A673 (cell line): Measurements from ENCODE around the gene LIX1. TPM values are rescaled to one million over a fixed set of nuclear protein-coding genes. Genes with fewer than 3 reads are reported as not detected.

Experiments
- BruUV-seq: library from RNA; stranded (reverse); fragments of 400-500 nt; replicated peaks from 2 replicates; lab custom pipeline; 2021; lab: Mats Ljungman, UMichigan
- CTCF ChIA-PET: fragments of 300-600 bp; sonication (Branson Sonifier 250); formaldehyde crosslinking; loops from one replicate; lab custom pipeline; 2022; ENCODE audit warnings: antibody characterized with exemption; lab: Charles Lee
- POLR2A ChIA-PET: fragments of 300-600 bp; sonication (Branson Sonifier 250); formaldehyde crosslinking; loops from one replicate; lab custom pipeline; 2022; ENCODE audit warnings: antibody characterized with exemption; ENCODE audit not compliant: low non-redundant PET; lab: Charles Lee
- DNase-seq: peaks from one replicate; pipeline ENCODE4 v3.0.0-alpha.2; 2015; ENCODE audit warnings: low spot score
- H3K27ac ChIP-seq: fragments of 200-600 bp; sonication (generic); 2 replicates; pipeline ENCODE4 v1.5.1; 2016; ENCODE audit warnings: mixed run types, low read depth, mild to moderate bottlenecking, mixed read lengths, antibody characterized with exemption, low read length; ENCODE audit not compliant: poor library complexity, severe bottlenecking
- H3K27me3 ChIP-seq: fragments of 200-600 bp; sonication (generic); replicated peaks from 2 replicates; pipeline ENCODE4 v1.6.1; 2017; ENCODE audit warnings: mixed run types, low read depth, mild to moderate bottlenecking, mixed read lengths, antibody characterized with exemption, low read length; ENCODE audit not compliant: insufficient read depth, poor library complexity
- H3K36me3 ChIP-seq: fragments of 200-600 bp; sonication (generic); 2 replicates; pipeline ENCODE4 v1.6.1; 2016; ENCODE audit warnings: mixed run types, mild to moderate bottlenecking, mixed read lengths, antibody characterized with exemption, low read length; ENCODE audit not compliant: insufficient read depth, poor library complexity, severe bottlenecking
- H3K4me1 ChIP-seq: fragments of 200-600 bp; sonication (generic); 2 replicates; pipeline ENCODE4 v1.6.1; 2017; ENCODE audit warnings: mixed run types, mild to moderate bottlenecking, mixed read lengths, antibody characterized with exemption, low read length; ENCODE audit not compliant: insufficient read depth, poor library complexity, severe bottlenecking
- H3K4me3 ChIP-seq: fragments of 200-600 bp; sonication (generic); 2 replicates; pipeline ENCODE4 v1.5.1; 2016; ENCODE audit warnings: low read depth, mixed run types, mild to moderate bottlenecking, mixed read lengths, low read length; ENCODE audit not compliant: poor library complexity, severe bottlenecking
- H3K9me3 ChIP-seq: fragments of 200-600 bp; sonication (generic); 2 replicates; pipeline ENCODE4 v1.6.1; 2016; ENCODE audit warnings: mixed run types, low read depth, mild to moderate bottlenecking, mixed read lengths, antibody characterized with exemption, low read length; ENCODE audit not compliant: poor library complexity, severe bottlenecking
- EZH2 ChIP-seq: fragments of 200-600 bp; sonication (generic); IDR thresholded peaks from 2 replicates; pipeline ENCODE4 v1.6.1; 2017; ENCODE audit warnings: borderline replicate concordance, low read depth, mild to moderate bottlenecking, mixed read lengths, antibody characterized with exemption, low read length; ENCODE audit not compliant: poor library complexity, severe bottlenecking
- intact Hi-C: fragments of 100-400 bp; cut with micrococcal nuclease; formaldehyde crosslinking; loops from one replicate; pipeline ENCODE4 v1.10.0; 2022; ENCODE audit not compliant: unreplicated experiment
- total RNA-seq: library from RNA; stranded (reverse); gene quantifications from 2 replicates; pipeline ENCODE4 v1.2.3, GENCODE V29; 2021
- TF ChIP-seq, protein P1 (sequence below): fragments of 300-800, 200-600 bp; sonication (generic); conservative IDR thresholded peaks from 2 replicates; pipeline ENCODE4 v1.5.1; 2017; ENCODE audit warnings: low read depth, mild to moderate bottlenecking, antibody characterized with exemption, low read length, moderate library complexity, mixed read lengths

The LIX1 gene
- total RNA-seq, 1 experiment from 2014 or later, result not detected

DNA sequence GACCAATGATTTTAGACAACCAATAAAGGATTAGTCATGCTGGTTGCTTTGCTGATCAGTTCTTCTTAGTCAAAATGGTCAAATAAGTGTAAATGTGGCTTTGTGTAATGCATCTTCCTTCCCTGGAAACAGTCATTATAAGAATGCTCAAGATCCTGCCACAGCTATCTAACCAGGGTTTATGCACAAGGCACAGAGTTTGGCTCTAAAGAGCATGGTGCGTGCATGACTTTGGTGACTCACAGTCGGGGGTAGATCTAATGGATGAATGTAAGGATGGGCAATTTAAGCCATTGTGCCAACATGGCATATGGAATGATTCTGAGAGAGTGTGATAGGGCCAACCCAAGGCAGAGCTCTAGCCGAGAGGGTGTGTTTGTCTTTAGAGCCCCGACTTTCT, 6.5 kb downstream of the LIX1 start:
- no peak for DNase-seq
- ChIA-PET CTCF (no interaction called here), POLR2A (no interaction called here)
- Histone ChIP-seq H3K4me3 (no peak overlapping the region), H3K9me3 (no peaks in the 10 kb centered on the region), H3K36me3 (no peaks in the 10 kb centered on the region), H3K27me3 (no peaks in the 10 kb centered on the region), H3K4me1 (no peaks in the 10 kb centered on the region), H3K27ac (no peak overlapping the region)
- no TSS peak for BruUV-seq
- intact Hi-C loops, result no loop called here
- TF ChIP-seq, protein P1, sequence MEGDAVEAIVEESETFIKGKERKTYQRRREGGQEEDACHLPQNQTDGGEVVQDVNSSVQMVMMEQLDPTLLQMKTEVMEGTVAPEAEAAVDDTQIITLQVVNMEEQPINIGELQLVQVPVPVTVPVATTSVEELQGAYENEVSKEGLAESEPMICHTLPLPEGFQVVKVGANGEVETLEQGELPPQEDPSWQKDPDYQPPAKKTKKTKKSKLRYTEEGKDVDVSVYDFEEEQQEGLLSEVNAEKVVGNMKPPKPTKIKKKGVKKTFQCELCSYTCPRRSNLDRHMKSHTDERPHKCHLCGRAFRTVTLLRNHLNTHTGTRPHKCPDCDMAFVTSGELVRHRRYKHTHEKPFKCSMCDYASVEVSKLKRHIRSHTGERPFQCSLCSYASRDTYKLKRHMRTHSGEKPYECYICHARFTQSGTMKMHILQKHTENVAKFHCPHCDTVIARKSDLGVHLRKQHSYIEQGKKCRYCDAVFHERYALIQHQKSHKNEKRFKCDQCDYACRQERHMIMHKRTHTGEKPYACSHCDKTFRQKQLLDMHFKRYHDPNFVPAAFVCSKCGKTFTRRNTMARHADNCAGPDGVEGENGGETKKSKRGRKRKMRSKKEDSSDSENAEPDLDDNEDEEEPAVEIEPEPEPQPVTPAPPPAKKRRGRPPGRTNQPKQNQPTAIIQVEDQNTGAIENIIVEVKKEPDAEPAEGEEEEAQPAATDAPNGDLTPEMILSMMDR, result no peak
- TF ChIP-seq EZH2, result no peak

DNA sequence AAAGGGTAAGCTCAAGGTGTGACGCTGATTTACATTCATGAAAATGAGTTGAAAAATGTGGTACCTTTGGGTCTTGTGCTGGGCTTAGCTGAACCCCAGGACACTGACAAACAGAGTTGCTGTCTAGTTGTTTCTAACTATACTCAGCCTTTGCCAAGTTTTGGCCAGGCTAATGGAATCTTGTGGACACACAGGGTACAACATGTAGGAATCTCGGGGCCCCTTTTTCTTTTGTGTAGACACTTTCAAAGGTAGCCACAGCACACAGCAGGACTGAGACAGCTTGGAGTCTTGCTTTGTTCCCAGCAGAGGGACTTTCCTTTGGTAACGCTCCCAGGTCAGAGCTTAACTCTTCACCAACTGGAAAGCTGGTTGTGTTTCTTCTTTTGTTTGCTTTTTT, 7.8 kb downstream of the LIX1 start:
- H3K4me3 ChIP-seq, result no peak overlapping the region
- CTCF ChIA-PET, result interaction anchor here (0.5 kb wide), 1 partner anchor 211 kb away, joined by 5 read pairs; no protein-coding TSS in a partner anchor
- H3K36me3 ChIP-seq, result no peaks in the 10 kb centered on the region
- H3K9me3 ChIP-seq, result no peaks in the 10 kb centered on the region
- intact Hi-C loops, result no loop called here
- no peak overlapping the region for H3K27ac ChIP-seq
- H3K27me3 ChIP-seq, result no peaks in the 10 kb centered on the region
- no TSS peak for BruUV-seq
- H3K4me1 ChIP-seq, result no peaks in the 10 kb centered on the region
- POLR2A ChIA-PET, result no interaction called here
- TF ChIP-seq, protein P1, result no peak
- TF ChIP-seq EZH2, result no peak
- no peak for DNase-seq

DNA sequence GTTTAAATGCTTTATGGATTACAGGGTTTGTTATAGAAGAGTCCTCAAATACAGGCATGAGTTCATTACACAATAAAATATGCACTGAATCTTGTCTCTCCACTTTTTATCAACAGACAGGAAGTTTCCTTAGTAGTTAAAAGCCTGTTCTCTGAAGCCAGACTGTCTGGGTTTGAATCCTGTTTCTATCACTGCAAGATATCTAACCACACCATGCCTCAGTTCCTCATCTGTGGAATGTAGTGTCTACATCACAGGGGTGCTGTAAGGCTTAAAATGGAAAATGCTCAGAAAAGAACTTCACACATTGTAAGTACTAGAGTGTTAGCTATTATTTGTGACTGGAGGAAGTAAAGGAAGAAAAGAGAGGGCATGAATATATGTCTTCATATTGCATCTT, 9.3 kb downstream of the LIX1 start:
- ChIA-PET CTCF (no interaction called here), POLR2A (no interaction called here)
- no peak overlapping the region for H3K4me3 ChIP-seq
- no peak for DNase-seq
- H3K36me3 ChIP-seq, result no peaks in the 10 kb centered on the region
- intact Hi-C loops, result no loop called here
- TF ChIP-seq, protein P1, result no peak
- BruUV-seq, result no TSS peak
- no peaks in the 10 kb centered on the region for H3K4me1 ChIP-seq
- no peaks in the 10 kb centered on the region for H3K9me3 ChIP-seq
- no peaks in the 10 kb centered on the region for H3K27me3 ChIP-seq
- no peak overlapping the region for H3K27ac ChIP-seq
